HCT116 (cell line): ENCODE data around the gene KCNK5. TPM values are rescaled to one million over a fixed set of nuclear protein-coding genes. Genes with fewer than 3 reads are reported as not detected.

Experiments
- ATAC-seq: fragments of 200-7000 bp; cut with Tn5 transposase; 2 replicates; pipeline ENCODE4 v1.9.1; 2020; ENCODE audit warnings: mild to moderate bottlenecking, moderate library complexity
- BruUV-seq: library from RNA; stranded (reverse); fragments of 400-500 nt; replicated peaks from 2 replicates; lab custom pipeline; 2021; lab: Mats Ljungman, UMichigan
- CTCF ChIA-PET: fragments of 300-600 bp; sonication (Branson Sonifier 250); formaldehyde crosslinking; loops from one replicate; lab custom pipeline; 2021; ENCODE audit warnings: antibody characterized with exemption; lab: Charles Lee
- POLR2A ChIA-PET: fragments of 300-600, 350-600 bp; sonication (Branson Sonifier 250); formaldehyde crosslinking; loops from one replicate; lab custom pipeline; 2021; ENCODE audit warnings: antibody characterized with exemption; lab: Charles Lee
- RAD21 ChIA-PET, 2 experiments: fragments of 300-600 bp; sonication (Branson Sonifier 250); formaldehyde crosslinking; loops; one replicate each; lab custom pipeline; 2023; ENCODE audit warnings: low total read pairs in 2 of 2; ENCODE audit not compliant: uncharacterized antibody in 2 of 2, unreplicated experiment in 2 of 2, low non-redundant PET in 1 of 2; lab: Charles Lee
- DNase-seq: peaks from one replicate; pipeline ENCODE4 v3.0.0-alpha.2; 2010; ENCODE audit warnings: low read depth, low spot score
- H2AFZ ChIP-seq: fragments of 200-600 bp; shearing (Covaris generic), sonication (generic); 2 replicates; pipeline ENCODE4 v1.6.1; 2017; ENCODE audit warnings: low read depth, mixed run types, mixed read lengths, antibody characterized with exemption, low read length; ENCODE audit not compliant: poor library complexity, severe bottlenecking
- H3K27ac ChIP-seq: 2 replicates; pipeline ENCODE4 v1.5.1; 2012; ENCODE audit warnings: low read depth, low read length
- H3K27me3 ChIP-seq: fragments of 200-600 bp; sonication (generic); 2 replicates; pipeline ENCODE4 v1.6.1; 2016; ENCODE audit warnings: mixed run types, low read length, mixed read lengths; ENCODE audit not compliant: insufficient read depth
- H3K36me3 ChIP-seq, 2 experiments: fragments of 200-500 bp in 1 of 2; fragments of 200-600 bp in 1 of 2; sonication (Bioruptor generic) in 1 of 2; sonication (generic) in 1 of 2; 2 replicates each; pipeline versions ENCODE4 v1.5.1 to v1.6.1; 2014 to 2016; ENCODE audit warnings: low read length in 2 of 2, inconsistent platforms in 1 of 2, mixed read lengths in 1 of 2, mixed run types in 1 of 2; ENCODE audit not compliant: insufficient read depth in 2 of 2, control insufficient read depth in 1 of 2
- H3K4me1 ChIP-seq, 2 experiments: fragments of 200-600 bp in 1 of 2; sonication (generic) in 1 of 2; 2 replicates each; pipeline versions ENCODE4 v1.5.1 to v1.6.1; 2012 to 2017; ENCODE audit warnings: low read length in 2 of 2, inconsistent platforms in 1 of 2, mild to moderate bottlenecking in 1 of 2, mixed read lengths in 1 of 2, mixed run types in 1 of 2, moderate library complexity in 1 of 2; ENCODE audit not compliant: insufficient read depth in 2 of 2, control insufficient read depth in 1 of 2
- H3K4me2 ChIP-seq: fragments of 200-600 bp; sonication (generic); 2 replicates; pipeline ENCODE4 v1.6.1; 2017; ENCODE audit warnings: mixed run types, low read length, mixed read lengths
- H3K4me3 ChIP-seq, 2 experiments: fragments of 200-600 bp in 1 of 2; sonication (generic) in 1 of 2; replicated peaks in 1 of 2; 2 replicates each; pipeline ENCODE4 v1.5.1; 2011 to 2016; ENCODE audit warnings: low read length in 2 of 2, control low read depth in 1 of 2, low read depth in 1 of 2, mild to moderate bottlenecking in 1 of 2, mixed read lengths in 1 of 2, mixed run types in 1 of 2
- H3K79me2 ChIP-seq: fragments of 200-600 bp; sonication (generic); 2 replicates; pipeline ENCODE4 v1.6.1; 2017; ENCODE audit warnings: mild to moderate bottlenecking, mixed run types, low read length, moderate library complexity, mixed read lengths; ENCODE audit not compliant: insufficient read depth
- H3K9ac ChIP-seq: fragments of 200-600 bp; sonication (generic); 2 replicates; pipeline ENCODE4 v1.6.1; 2016; ENCODE audit warnings: low read length, mixed read lengths
- H3K9me2 ChIP-seq: fragments of 200-600 bp; sonication (generic), shearing (Covaris generic); 2 replicates; pipeline ENCODE4 v1.6.1; 2017; ENCODE audit warnings: mixed run types, mild to moderate bottlenecking, moderate library complexity; ENCODE audit not compliant: insufficient read depth
- H3K9me3 ChIP-seq, 2 experiments: fragments of 200-500 bp in 1 of 2; fragments of 200-600 bp in 1 of 2; sonication (Bioruptor generic) in 1 of 2; sonication (generic) in 1 of 2; 2 replicates each; pipeline ENCODE4 v1.6.1; 2014 to 2017; ENCODE audit warnings: low read length in 2 of 2, mixed read lengths in 2 of 2, inconsistent platforms in 1 of 2, low read depth in 1 of 2, mild to moderate bottlenecking in 1 of 2, mixed run types in 1 of 2, moderate library complexity in 1 of 2; ENCODE audit not compliant: control insufficient read depth in 1 of 2, insufficient read depth in 1 of 2
- H4K20me1 ChIP-seq: fragments of 200-600 bp; sonication (generic), shearing (Covaris generic); 2 replicates; pipeline ENCODE4 v1.6.1; 2017; ENCODE audit warnings: mixed run types, mild to moderate bottlenecking, moderate library complexity; ENCODE audit not compliant: insufficient read depth
- EGR1 ChIP-seq: IDR thresholded peaks from 2 replicates; pipeline ENCODE4 v1.6.1; 2012; ENCODE audit warnings: low read depth
- ELF1 ChIP-seq: IDR thresholded peaks from 2 replicates; pipeline ENCODE4 v1.6.1; 2012; ENCODE audit warnings: low read depth, borderline replicate concordance
- EZH2phosphoT487 ChIP-seq: fragments of 200-600 bp; IDR thresholded peaks from 2 replicates; pipeline ENCODE4 v1.6.1; 2018; ENCODE audit warnings: antibody characterized with exemption, borderline replicate concordance
- JUND ChIP-seq: IDR thresholded peaks from 2 replicates; pipeline ENCODE4 v1.6.1; 2012
- YY1 ChIP-seq: IDR thresholded peaks from 2 replicates; pipeline ENCODE4 v1.6.1; 2011; ENCODE audit warnings: low read length, low read depth, moderate library complexity, mild to moderate bottlenecking; ENCODE audit not compliant: insufficient replicate concordance; ENCODE audit errors: extremely low read depth
- ZBTB33 ChIP-seq: IDR thresholded peaks from 2 replicates; pipeline ENCODE4 v1.6.1; 2011; ENCODE audit warnings: mild to moderate bottlenecking, low read length, moderate library complexity; ENCODE audit not compliant: insufficient replicate concordance; ENCODE audit errors: extremely low read depth
- ZFX ChIP-seq: fragments of 450-650 bp; IDR thresholded peaks from 2 replicates; pipeline ENCODE4 v1.6.1; 2017
- ZNF274 ChIP-seq: fragments of 200-500 bp; sonication (Bioruptor generic); IDR thresholded peaks from 2 replicates; pipeline ENCODE4 v1.6.1; 2014; ENCODE audit warnings: mild to moderate bottlenecking, low read depth, low read length, inconsistent platforms
- intact Hi-C: fragments of 100-400 bp; cut with micrococcal nuclease; formaldehyde crosslinking; loops from 2 replicates; pipeline ENCODE4 v1.10.0; 2022
- total RNA-seq: library from RNA; stranded (reverse); gene quantifications from one replicate; pipeline ENCODE4 v1.2.1, GENCODE V29; 2021; ENCODE audit not compliant: unreplicated experiment

The KCNK5 gene
- total RNA-seq, 1 experiment from 2014 or later, result 9.5 TPM

- TF ChIP-seq EGR1 (no peak), JUND (no peak), ZNF274 (no peak), ELF1 (no peak)
Observed at GRCh38 chr6:39260953-39261352, 31.7 kb upstream of the KCNK5 start (continued).

GRCh38 chr6:39260456-39260855 lies 31.2 kb upstream of the KCNK5 start:
- ATAC-seq, result no peak
- RAD21 ChIA-PET, result no interaction called here
- no peaks in the 10 kb centered on the region for H3K9me3 ChIP-seq
- H3K36me3 ChIP-seq, result no peaks in the 10 kb centered on the region
- POLR2A ChIA-PET, result no interaction called here
- no peak overlapping the region for H3K27ac ChIP-seq
- DNase-seq, result no peak
- H3K79me2 ChIP-seq, result no peaks in the 10 kb centered on the region
- H3K9me2 ChIP-seq, result no peaks in the 10 kb centered on the region
- no peaks in the 10 kb centered on the region for H3K4me1 ChIP-seq
- H3K9ac ChIP-seq, result no peak overlapping the region
- intact Hi-C loops, result no loop called here
- BruUV-seq, result no TSS peak
- no peak overlapping the region for H3K4me2 ChIP-seq
- H3K4me3 ChIP-seq, result no peak overlapping the region
- H4K20me1 ChIP-seq, result no peaks in the 10 kb centered on the region
- TF ChIP-seq ZFX, result no peak
- no peak for TF ChIP-seq EZH2phosphoT487
- TF ChIP-seq ZBTB33, result no peak
- TF ChIP-seq ELF1, result no peak
- no peak for TF ChIP-seq YY1
- TF ChIP-seq ZNF274, result no peak
- H2AFZ ChIP-seq, result no peak overlapping the region
- 0 out of 2 replicates have a peak, but pooled peaks cover 5% of the 10 kb centered on the region for H3K27me3 ChIP-seq
- CTCF ChIA-PET, result no interaction called here
